GM12875 (cell line): ENCODE measurements around the gene CNTNAP5.

Source experiments
- H3K4me3 ChIP-seq: one replicate; pipeline ENCODE4 v1.5.1; 2011; ENCODE audit warnings: low read depth, low read length, control low read depth
- TF ChIP-seq, protein P1 (sequence below): IDR thresholded peaks from 2 replicates; pipeline ENCODE4 v1.5.1; 2011; ENCODE audit warnings: low read depth, mild to moderate bottlenecking, control low read depth, inconsistent platforms, low read length, moderate library complexity, borderline replicate concordance; ENCODE audit not compliant: insufficient read depth

The CNTNAP5 gene

DNA sequence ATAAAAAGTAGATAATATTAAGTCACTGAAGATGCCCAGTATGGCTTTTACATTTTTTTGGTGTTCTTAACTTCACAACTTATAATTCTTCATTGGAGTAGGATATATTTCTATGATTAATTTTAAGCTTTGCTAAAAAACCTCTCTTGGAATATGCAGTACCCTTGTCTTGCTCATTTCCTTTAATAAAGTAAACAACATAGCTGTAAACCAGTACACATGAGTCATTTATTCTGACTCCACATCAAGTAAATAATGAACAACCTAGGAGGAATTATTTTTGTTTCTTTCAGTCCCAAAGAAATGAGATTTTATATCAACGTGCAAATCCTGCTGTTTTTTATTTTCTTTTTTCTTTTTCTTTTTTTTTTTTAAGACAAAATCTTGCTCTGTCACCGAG, 869.1 kb downstream of the CNTNAP5 start:
- TF ChIP-seq, protein P1, sequence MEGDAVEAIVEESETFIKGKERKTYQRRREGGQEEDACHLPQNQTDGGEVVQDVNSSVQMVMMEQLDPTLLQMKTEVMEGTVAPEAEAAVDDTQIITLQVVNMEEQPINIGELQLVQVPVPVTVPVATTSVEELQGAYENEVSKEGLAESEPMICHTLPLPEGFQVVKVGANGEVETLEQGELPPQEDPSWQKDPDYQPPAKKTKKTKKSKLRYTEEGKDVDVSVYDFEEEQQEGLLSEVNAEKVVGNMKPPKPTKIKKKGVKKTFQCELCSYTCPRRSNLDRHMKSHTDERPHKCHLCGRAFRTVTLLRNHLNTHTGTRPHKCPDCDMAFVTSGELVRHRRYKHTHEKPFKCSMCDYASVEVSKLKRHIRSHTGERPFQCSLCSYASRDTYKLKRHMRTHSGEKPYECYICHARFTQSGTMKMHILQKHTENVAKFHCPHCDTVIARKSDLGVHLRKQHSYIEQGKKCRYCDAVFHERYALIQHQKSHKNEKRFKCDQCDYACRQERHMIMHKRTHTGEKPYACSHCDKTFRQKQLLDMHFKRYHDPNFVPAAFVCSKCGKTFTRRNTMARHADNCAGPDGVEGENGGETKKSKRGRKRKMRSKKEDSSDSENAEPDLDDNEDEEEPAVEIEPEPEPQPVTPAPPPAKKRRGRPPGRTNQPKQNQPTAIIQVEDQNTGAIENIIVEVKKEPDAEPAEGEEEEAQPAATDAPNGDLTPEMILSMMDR = no peak
- no peak overlapping the region for H3K4me3 ChIP-seq

DNA sequence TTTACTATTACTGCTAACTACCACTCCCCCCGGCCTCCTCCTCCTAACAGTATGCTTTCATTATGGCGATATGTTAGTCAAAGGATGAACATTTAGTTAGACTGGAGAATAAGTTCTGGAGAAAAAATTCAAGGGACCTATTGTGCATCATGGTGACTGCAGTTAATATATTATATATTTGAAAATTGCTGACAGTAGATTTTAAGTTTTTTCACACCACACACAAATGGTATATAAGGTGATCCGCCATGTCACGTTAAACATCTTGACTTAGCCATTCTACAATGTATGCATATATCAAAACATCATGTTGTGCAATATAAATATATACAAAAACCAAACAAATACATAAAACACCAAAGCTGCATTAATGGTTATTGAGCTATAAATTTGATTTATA, 873.7 kb downstream of the CNTNAP5 start:
- H3K4me3 ChIP-seq = no peak overlapping the region
- TF ChIP-seq, protein P1 = no peak

DNA sequence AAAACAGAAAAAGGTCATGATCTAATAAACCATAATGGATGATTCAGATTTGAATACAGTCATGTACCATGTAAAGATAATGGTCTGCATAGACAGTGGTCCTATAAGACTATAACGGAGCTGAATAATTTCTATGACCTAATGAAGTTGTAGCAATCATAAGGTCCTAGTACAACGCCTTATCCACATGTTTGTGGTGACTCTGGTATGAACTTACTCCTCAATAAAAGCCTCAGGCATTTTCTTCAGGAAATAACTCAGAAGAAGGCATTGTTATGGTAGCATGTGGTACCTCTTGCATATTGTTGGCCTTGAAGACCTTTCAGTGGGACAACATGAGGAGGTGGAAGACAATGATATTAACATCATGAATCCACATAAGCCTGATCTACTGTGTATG, 883.3 kb downstream of the CNTNAP5 start:
- TF ChIP-seq, protein P1 = no peak
- no peak overlapping the region for H3K4me3 ChIP-seq

DNA sequence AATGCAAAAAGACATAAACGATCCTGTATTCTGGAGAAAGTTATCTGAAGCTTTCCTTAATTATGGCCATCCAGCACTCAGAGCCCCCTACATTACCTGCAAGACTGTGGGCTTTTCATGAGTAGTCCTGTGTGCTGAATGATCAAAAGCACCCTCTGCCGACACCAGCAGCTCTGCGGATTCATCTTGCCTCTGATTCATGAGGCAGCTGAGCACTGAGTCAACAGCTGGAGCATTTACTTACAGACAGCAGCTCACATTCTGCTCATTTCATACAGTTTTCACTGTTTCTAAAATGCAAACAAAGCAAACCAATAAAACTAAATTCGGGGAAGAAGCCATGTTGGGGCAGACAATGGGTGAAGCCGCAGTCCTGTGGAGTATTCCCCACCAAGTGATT, 886.5 kb downstream of the CNTNAP5 start:
- TF ChIP-seq, protein P1 = no peak
- H3K4me3 ChIP-seq = no peak overlapping the region

DNA sequence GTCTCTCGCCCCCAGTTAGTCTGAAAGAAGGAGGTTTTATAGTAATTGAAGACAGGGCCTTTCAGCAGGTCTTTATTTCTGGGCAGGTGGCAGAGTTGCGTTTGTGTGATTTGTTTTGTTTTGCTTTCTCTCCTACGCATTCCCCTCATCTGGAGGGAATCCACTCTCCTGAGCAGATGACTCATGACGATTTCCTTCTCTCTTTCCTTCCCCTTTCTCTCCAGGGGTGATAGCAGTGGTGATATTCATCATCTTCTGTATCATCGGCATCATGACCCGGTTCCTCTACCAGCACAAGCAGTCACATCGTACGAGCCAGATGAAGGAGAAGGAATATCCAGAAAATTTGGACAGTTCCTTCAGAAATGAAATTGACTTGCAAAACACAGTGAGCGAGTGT, 888.8 kb downstream of the CNTNAP5 start:
- TF ChIP-seq, protein P1 = no peak
- no peak overlapping the region for H3K4me3 ChIP-seq

DNA sequence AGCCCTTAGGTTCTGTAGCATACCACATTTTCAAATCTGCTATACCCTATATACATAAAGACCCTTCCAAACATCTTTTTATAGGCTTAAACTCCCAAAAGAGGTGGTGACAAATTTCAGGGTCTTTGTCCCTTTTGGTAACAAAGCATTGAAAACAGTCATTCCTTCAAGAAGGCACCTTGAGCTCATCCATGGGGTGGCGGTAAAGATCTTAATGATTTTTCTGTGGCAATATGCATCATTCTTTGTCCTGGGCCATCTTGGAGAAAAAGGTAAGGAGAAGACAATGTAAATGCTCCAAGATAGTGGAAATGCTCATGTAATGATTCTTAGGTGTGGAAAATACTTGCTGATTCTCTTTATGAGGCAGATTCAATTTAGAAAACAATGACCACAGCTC, 890.5 kb downstream of the CNTNAP5 start:
- H3K4me3 ChIP-seq = no peak overlapping the region
- TF ChIP-seq, protein P1 = no peak

DNA sequence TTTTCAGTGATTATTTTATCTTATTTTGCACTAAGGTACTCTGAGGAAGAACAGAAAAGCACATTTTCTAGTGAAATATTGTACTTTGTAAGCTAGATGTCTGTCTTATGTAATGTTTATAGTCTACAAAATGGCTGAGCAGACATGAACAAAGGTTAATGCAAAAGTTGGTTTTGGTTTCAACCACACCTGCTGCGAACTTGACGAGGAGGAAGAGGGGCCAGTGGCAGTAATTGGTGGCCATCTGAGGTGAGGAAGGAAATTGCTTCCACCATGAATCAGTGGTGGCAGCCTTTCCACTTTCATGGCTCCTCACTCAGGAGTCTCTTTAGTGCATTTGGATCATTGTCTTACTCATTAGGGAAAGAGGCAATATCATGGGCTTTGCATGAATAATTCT, 894.2 kb downstream of the CNTNAP5 start:
- TF ChIP-seq, protein P1 = no peak
- H3K4me3 ChIP-seq = no peak overlapping the region
